Subcutaneous adipose tissue (tissue), 4 donors: ENCODE data around the gene SLC1A5. TPM values are rescaled to one million over a fixed set of nuclear protein-coding genes. Genes with fewer than 3 reads are reported as not detected.

Source experiments
- total RNA-seq, 4 donors: library from RNA; depleted of rRNA; stranded (reverse); fragments of >200 nt; gene quantifications; one replicate each; pipeline ENCODE4 v1.1.0, GENCODE V29; 2016
- TF ChIP-seq, protein P1 (sequence below): fragments of 450-650 bp; IDR thresholded peaks from one replicate; pipeline ENCODE4 v1.5.1; 2016; ENCODE audit warnings: low read depth, mild to moderate bottlenecking, control low read depth, antibody characterized with exemption, moderate library complexity

The SLC1A5 gene
- total RNA-seq, 4 donors from 2014 or later = 63.3 to 185 (median 100) TPM

DNA sequence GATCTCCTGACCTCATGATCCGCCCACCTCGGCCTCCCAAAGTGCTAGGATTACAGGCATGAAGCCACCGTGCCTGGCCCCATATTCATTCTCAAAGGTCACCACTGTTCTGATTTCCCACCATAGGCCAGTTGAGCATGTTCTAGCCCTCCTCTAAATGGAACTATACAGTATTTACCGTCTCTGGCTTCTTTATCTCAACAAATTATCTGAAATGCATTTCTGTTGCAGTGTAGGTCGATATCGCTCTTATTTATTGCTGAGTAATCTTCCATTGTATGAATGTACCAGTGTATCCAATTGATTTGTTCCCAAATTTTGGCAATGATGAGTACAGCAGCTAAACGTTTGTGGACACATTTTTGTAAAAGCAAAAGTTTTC, 15.4 kb downstream of the SLC1A5 start:
- TF ChIP-seq, protein P1, sequence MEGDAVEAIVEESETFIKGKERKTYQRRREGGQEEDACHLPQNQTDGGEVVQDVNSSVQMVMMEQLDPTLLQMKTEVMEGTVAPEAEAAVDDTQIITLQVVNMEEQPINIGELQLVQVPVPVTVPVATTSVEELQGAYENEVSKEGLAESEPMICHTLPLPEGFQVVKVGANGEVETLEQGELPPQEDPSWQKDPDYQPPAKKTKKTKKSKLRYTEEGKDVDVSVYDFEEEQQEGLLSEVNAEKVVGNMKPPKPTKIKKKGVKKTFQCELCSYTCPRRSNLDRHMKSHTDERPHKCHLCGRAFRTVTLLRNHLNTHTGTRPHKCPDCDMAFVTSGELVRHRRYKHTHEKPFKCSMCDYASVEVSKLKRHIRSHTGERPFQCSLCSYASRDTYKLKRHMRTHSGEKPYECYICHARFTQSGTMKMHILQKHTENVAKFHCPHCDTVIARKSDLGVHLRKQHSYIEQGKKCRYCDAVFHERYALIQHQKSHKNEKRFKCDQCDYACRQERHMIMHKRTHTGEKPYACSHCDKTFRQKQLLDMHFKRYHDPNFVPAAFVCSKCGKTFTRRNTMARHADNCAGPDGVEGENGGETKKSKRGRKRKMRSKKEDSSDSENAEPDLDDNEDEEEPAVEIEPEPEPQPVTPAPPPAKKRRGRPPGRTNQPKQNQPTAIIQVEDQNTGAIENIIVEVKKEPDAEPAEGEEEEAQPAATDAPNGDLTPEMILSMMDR = no peak

DNA sequence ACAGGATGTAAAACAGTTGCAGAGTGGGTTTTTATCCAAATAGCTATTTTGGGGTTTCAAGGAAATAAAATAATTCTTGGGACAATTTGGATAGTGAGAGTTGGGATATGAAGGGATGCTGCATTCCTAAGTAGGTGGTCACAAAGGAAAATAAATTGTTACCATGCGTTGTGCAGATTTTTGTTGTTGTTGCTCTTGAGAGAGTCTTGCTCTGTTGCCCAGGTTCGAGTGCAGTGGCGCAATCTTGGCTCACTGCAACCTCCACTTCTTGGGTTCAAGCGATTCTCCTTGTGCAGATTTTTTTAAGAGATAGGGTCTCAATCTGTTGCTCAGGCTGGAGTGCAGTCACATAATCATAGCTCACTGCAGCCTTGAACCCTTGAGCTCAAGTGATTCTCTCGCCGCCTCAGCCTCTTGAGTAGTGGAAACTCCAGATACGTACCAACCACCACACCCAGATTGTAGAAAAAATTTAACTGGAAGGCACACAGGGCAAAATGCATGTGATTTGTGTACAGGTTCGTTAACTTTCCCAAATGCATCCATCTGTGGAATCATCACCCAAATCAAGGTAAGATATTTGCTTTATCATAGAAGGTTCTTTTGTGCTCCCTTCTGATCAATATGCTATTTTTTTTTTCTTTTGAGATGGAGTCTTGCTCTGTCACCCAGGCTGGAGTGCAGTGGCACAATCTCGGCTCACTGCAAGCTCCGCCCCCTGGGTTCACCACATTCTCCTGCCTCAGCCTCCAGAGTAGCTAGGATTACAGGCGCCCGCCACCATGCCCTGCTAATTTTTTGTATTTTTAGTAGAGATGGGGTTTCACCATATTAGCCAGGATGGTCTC, 16.0 kb downstream of the SLC1A5 start:
- TF ChIP-seq, protein P1 = no peak

DNA sequence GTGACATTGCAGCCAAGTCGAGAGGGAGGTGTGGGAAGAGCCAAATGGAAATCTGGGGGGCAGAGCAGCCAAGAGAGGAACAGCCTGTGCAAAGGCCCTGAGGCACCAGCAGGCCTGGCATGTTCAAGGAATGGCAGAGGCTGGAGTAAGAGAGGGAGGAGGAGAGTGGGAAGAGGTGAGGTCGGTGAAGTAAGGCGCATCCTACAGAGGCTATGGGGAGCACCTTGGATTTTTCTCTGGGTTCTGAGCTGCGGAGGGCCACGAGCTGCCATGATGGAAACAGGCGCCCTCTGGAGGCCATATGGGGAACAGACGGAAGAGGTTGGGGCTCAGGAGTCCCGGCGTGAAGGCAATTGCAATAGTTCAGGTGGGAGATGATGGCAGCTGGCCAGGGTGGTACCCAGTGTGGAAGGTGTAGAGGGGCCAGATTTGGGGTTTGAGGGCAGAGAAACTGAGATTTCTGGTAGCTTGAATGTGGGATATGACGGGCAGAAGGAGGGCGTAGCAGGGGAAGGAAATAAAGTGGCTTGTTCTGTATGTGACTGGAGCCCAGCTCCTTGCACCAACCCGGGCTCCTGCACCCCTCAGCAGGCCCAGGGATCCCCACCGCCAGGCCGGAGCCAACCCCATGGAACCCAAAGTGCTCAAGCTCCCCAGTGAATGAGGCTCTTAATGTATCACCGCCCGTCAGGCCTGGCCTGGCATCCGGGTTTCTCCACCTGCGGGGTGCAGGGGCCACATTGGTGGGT, 21.7 kb downstream of the SLC1A5 start:
- TF ChIP-seq, protein P1 = no peak

DNA sequence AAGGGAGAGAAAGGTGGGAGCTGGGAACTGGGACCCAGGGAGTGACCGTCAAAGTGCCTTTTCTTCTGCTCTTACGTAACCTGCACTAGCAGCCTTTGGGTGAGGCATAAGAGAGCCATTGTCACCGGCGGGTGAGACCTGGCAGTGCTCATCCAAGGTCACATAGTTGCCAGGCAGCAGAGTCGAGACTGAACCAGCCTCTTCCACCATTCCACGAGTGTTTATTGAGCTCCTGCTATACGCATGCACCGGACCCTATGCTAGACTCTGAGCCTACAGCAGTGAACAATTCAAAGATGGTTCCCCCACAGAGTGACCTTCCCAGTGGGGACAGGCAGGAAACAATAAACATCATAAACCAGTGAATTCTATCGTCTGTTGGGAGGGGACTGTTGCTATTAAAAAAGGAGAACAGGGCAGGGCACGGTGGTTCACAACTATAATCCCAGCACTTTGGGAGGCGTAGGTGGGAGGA, 23.5 kb downstream of the SLC1A5 start:
- TF ChIP-seq, protein P1 = no peak

DNA sequence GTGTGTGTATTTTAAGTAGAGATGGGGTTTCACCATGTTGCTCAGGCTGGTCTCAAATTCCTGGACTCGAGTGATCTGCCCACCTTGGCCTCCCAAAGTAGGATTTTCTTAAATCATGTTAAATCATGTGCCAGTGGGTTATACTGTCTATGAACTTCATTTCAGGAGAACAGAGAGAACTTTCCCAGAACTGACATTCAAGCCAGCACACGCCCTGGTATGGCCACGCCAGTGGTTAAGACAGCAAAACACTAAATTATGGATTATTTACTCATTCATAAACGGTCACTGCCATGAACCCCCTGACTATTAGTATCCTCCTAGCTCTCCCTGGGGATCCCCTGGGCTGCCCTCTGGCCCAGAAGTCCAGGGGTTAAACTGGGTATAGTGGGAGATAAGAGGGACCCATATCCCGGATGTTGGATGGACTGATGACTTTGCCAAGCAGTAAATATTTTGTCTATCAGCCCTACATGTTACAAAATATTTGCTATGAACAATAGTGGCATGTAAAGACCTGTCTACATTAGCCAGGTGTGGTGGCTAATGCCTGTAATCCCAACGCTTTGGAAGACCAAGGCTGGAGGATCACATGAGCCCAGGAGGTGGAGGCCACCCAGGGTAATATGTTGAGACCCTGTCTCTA, 26.0 kb downstream of the SLC1A5 start:
- TF ChIP-seq, protein P1 = no peak

DNA sequence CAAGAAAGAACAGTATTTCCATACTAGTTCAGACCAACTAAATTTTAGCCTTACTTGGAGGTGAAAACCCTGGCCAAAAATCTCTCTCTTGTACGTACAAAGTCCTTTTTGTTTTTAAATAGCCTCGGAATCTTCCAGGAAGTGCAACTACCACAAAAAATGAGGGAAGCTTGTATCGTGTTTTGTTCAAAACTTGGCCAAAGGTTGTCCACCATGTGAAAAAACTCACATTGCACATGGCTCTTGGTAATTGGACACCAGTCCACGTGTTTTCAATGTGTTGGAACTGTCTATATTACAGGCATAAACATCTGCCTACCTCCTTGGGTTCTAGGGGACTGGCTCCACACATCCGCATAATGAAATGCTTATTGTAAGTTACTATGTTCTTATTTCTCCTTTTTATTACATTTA, 27.0 kb downstream of the SLC1A5 start:
- TF ChIP-seq, protein P1 = no peak

DNA sequence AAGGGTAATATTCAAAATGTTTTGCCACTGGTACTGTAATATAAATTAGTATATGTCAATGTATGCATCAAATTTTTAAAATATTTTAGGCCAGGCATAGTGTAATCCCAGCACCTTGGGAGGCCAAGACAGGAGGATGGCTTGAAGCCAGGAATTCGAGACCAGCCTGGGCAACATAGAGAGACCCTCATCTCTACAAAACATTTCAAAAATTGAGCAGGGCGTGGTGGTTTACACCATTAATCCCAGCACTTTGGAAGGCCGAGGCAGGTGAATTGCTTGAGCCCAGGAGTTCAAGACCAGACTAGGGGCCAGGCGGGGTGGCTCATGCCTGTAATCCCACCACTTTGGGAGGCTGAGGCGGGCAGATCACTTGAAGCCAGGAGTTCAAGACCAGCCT, 28.0 kb downstream of the SLC1A5 start:
- TF ChIP-seq, protein P1 = no peak
